GM18507 (cell line): ENCODE measurements around the gene GASK1B.

ENCODE experiments used
- DNase-seq: peaks from one replicate; pipeline ENCODE4 v3.0.0; 2011; ENCODE audit warnings: low read depth; ENCODE audit not compliant: insufficient read length; ENCODE audit errors: extremely low spot score
- FAIRE-seq: peaks from 2 replicates; lab custom pipeline; 2011; peaks lifted over from hg19 to GRCh38; lab: Jason Lieb, UNC

Gene GASK1B

GRCh38 chr4:158172261-158173258 is at the start of gene GASK1B:
GASK1B (minus strand) TSS chr4:158173025; CDS start chr4:158171375, 1,650 bp downstream.
- DNase-seq (no peak), FAIRE-seq (peak; percentile 71)

DNA sequence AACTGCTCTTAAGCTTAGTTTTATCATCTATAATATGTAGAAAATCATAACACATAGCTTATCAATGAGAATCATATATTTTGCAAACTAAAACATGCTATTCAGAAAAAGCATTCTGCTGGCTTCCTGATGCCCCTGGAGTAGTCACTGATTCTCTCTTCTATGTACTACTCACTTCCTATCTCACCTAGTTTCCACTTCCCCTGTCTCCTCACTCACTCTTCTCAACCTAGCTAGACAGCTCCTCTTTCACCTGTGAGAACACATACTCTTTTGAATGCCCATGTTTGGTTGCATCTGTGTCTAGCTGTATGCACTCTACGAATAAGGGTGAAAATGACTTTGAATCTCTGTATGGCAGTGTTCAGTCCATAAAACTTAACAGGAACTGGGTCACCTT is 46.8 kb upstream of the GASK1B start:
- no peak for FAIRE-seq
- DNase-seq, result no peak

DNA sequence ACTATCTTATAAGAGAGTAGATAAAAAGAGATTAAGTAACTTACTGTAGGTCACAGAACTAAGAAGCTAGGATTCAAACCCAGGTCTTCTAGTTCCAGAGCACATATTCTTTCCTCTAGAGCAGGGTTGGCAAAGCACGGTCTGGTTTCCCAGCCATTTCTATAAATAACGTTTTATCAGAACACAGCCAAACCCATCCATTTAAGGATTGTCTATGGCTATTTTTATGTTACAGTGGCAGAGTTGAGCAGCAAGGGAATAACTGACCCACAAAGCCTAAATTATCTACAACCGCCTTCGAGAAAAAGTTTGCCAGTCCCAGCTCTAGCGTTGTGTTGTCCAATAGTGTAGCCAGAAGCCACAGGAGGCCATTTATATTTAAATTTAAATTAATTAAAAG is 44.9 kb upstream of the GASK1B start:
- DNase-seq (no peak), FAIRE-seq (no peak)

DNA sequence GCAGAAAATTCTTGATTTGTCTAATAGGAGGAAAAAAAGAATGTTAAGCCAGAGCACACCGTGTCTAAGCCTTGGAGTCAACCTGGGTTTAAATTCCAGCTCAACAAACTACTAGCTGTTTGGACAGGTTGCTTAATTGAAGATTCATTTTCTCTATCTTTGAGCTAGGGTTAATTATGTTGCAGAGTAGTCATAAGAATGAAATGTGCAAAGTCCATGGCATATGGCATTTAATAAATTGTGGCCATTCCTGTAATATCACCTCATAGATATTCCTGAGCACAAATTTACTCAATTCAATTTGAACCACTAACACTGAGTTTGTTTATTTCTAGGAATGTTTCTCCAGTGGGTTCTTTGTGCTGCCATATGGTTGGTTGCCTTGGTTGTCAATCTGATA is 42.0 kb upstream of the GASK1B start:
- DNase-seq (no peak), FAIRE-seq (no peak)

DNA sequence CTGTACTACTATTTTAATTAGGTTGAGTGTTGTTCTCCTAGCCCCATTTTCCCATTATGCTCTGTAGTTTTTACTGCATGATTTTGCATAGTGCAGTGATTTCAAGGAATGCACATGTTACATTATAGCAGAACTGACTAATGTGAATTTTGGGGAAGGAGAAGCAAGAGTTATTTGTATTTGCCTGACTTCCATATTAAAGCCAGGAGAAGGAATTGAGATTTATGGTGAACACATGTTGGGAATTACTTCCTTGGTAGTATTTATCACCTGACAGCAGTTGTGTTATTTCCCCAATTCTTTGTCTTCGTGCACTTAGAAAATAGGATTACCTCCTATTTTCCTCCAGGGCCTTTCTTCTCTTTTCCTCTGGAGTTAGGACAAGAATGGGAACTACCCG is 40.6 kb upstream of the GASK1B start:
- FAIRE-seq (no peak), DNase-seq (no peak)

GRCh38 chr4:158211222-158211621 is 38.4 kb upstream of the GASK1B start:
- FAIRE-seq, result no peak
- DNase-seq, result no peak

GRCh38 chr4:158209825-158210807 is 37.3 kb upstream of the GASK1B start, which contains the start of gene TMEM144:
TMEM144 (plus strand) TSS chr4:158210486; CDS start chr4:158212668, 2,182 bp downstream.
- DNase-seq (no peak), FAIRE-seq (no peak)

GRCh38 chr4:158208963-158209640 is 36.3 kb upstream of the GASK1B start:
- FAIRE-seq, result no peak
- DNase-seq, result no peak

DNA sequence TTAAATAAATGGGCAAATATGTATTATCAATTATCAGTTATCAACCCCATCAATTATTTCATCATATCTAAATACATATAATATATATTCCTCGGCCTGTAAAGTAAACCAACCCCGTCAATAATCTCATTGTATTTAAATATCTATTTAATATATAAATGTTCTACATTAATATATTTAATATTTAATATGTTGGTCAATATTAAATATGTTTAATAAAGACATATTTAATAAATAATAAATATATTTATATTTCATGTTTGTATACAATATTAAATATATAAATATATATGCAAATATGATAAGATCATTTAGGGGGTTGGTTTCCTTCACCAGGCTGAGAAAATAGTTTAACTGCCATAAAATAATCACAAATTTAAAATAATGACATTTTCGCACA is 31.1 kb upstream of the GASK1B start:
- FAIRE-seq, result no peak
- no peak for DNase-seq

DNA sequence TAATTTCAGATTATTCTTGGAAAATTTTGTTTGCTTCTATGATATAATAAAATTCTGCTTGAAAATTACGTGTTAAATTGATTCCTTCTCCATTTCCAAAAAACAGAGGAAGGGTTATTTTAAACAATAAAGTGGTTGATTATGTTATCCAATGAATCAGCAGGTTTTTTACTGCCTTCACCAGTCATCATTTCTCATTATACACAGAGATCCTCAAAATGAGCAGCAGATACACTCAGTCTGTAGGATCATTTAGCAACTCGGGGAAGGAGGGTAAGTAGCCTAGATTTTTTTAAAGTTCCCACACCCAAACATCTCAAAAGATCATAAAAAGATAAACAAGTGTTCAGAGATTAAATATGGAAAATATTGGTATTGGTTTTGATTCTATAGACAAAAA is 30.6 kb upstream of the GASK1B start:
- FAIRE-seq, result no peak
- DNase-seq, result no peak

DNA sequence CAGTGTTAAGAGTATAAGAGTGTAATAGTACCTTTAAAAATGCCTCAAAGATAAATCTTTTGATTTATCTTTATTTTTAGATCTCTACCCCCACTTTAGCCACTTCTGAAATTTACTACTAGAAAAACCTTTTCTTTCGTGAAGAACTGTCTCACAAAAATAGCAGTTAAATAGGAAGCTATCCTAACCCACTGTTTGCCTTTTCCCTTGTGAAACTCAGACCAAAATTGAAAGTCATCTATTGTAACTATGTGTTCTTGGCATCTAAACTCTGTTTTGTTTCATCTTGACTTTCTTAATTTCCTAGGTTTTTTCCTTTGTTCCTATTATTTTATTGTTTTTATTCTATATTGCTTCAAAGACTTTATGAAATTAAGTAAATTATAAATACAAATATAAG is 29.7 kb upstream of the GASK1B start:
- FAIRE-seq, result no peak
- DNase-seq, result no peak

DNA sequence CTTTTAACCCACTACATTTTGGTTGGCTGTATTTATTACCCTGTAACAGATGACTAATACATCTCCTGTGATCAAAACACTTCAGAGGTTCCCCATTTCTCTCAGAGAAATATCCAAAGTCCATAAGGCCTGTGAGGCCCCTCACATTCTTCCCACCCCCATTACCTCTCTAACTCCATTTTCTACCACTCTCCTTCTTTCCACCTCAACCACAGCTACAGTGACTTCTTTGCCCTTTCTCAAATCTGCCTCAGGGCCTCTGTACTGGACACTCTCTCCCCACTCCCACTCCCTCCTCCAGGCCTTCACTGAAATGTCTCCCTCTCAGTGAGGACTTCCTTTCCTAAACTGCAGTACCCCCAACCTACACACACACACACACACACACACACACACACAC is 29.1 kb upstream of the GASK1B start:
- DNase-seq (no peak), FAIRE-seq (no peak)

GRCh38 chr4:158201322-158201721 is 28.5 kb upstream of the GASK1B start:
- DNase-seq, result no peak
- no peak for FAIRE-seq

DNA sequence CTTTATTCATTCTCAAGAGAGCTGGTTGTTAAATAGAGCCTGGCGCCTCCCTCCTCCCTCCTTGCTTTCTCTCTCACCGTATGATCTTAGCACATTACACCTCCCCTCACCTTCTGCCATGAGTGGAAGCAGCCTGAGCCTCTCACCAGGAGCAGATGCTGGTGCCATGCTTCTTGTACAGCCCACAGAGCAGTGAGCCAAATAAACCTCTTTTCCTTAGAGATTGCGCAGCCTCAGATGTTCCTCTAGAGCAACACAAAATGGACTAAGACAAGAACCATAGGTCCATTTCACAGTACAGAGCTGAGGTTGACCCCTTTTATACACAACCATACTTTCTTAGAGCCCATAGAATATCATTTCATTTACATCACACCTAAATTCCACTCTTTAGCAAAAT is 27.4 kb upstream of the GASK1B start:
- no peak for FAIRE-seq
- DNase-seq, result no peak

DNA sequence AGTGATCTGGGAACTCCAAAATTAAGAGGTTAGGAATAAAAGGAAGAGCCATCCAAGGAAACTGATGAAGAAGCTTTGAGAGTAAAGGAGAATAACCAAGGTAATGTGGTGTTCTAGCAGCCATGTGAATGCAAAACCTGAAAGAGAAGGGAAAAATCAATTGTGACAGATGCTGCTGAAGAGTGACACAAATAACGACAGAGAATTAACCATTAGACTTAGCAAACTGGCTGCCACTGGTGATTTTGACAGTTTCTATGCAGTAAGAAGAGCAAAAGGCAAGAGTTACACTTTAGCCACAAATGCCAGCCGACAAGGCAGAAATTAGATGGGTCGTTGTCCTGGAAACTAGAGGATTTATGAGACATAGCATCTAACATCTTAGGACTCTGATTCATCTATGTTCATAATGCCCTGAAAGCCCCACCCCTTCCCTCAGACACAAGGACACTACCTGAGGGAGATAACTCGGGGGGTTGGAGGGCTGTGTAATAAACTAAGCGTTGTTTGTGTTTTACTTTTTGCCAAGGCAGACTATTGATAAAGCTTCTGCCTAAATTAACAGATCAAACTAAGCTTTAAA is 24.5 kb upstream of the GASK1B start:
- FAIRE-seq, result no peak

DNA sequence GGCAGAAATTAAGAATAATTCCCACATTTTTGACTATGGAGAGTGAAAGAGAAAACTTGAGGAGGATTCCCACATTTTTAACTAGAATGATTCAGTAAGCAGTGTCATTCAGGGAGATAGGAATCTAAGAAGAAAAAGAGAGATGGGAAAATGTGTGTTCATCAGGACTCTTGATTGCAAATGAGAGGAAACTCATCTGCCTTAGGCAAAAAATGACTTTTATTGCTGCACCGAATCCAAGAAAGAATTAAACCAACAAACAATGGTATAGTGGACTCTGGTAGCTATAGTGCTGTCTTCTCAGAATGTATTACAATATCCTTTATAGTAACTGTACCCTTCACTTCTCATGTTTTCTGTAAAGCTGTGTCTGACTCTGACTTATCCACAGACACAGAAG is 22.5 kb upstream of the GASK1B start:
- FAIRE-seq, result no peak
- DNase-seq, result no peak

More for the DNA sequence above, 24.5 kb upstream of the GASK1B start:
- no peak for DNase-seq

- DNase-seq (no peak), FAIRE-seq (peak; percentile 71)
Measured at GRCh38 chr4:158193171-158193749, 20.4 kb upstream of the GASK1B start.

DNA sequence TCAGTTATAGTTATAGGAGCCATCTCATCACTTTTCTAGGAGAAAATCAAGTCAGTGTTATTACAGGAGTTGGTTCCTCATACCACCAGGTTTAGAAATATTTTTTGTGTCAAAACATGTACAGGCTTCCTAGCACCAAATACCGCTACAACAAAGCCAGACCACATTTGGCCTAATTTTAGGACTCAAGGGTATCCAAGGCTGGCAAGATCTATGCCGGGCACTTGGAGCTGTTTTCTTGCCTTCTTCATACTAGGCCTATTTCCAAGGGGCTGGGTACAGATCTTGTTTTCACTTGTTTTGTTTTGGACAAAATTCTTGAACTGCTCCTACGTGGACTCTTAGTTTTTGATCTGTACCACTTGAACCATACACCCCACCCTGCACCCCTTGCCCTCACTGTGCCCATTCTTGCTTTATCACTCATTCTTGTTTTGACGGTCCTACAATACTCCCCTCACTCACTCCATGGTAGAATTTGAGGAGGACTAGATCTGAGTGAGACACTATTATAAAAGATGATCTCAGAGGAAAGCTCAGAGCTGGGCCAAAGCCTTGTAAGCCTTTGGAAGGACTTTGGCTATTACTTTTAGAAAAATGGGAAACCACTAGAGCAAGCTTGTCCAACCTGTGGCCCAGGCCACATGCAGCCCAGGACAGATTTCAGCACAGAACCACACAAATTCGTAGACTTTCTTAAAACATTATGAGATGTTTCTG is 19.8 kb upstream of the GASK1B start:
- FAIRE-seq, result no peak
- DNase-seq, result no peak
